ENCODE measurements around the gene RSRC1.

GRCh38 chr3:158127250-158128219, 17.6 kb downstream of the RSRC1 start:
- no peak for TF ChIP-seq CTCF (IDR thresholded peaks at IDR 0.05)
- no peak for TF ChIP-seq EZH2phosphoT487 (IDR thresholded peaks at IDR 0.05)

Data from neural progenitor cell (in vitro differentiated cells).